Hepatic stellate cell (primary cell): ENCODE results near the gene NDUFV1.

Experiments used
- DNase-seq: peaks from one replicate; pipeline ENCODE4 v3.0.0; 2011; ENCODE audit warnings: low spot score

Gene NDUFV1

GRCh38 chr11:67640758-67641337 lies 34.1 kb downstream of the NDUFV1 start:
- no peak for DNase-seq

- no peak for DNase-seq
These were observed 34.8 kb downstream of the NDUFV1 start for GRCh38 chr11:67641338-67642172.

GRCh38 chr11:67642173-67643120 lies 35.7 kb downstream of the NDUFV1 start:
- DNase-seq = no peak

- DNase-seq = no peak
These were observed 37.3 kb downstream of the NDUFV1 start for GRCh38 chr11:67644042-67644441.

- DNase-seq = no peak
These were observed 38.0 kb downstream of the NDUFV1 start for GRCh38 chr11:67644472-67645418.

- DNase-seq = no peak
These were observed 39.1 kb downstream of the NDUFV1 start for GRCh38 chr11:67645521-67646461.

- DNase-seq = no peak
These were observed 40.0 kb downstream of the NDUFV1 start for GRCh38 chr11:67646535-67647336.

GRCh38 chr11:67647471-67647870 lies 40.7 kb downstream of the NDUFV1 start:
- DNase-seq = no peak

GRCh38 chr11:67648140-67648795 lies 41.5 kb downstream of the NDUFV1 start:
- no peak for DNase-seq

- no peak for DNase-seq
These were observed 42.3 kb downstream of the NDUFV1 start for GRCh38 chr11:67648796-67649613.

GRCh38 chr11:67649634-67650510 lies 43.1 kb downstream of the NDUFV1 start:
- no peak for DNase-seq

GRCh38 chr11:67651976-67652781 lies 45.4 kb downstream of the NDUFV1 start:
- no peak for DNase-seq

- DNase-seq = no peak
These were observed 46.5 kb downstream of the NDUFV1 start for GRCh38 chr11:67652965-67653845.

- DNase-seq = no peak
These were observed 47.5 kb downstream of the NDUFV1 start for GRCh38 chr11:67654225-67654624.

- DNase-seq = no peak
These were observed 49.7 kb downstream of the NDUFV1 start for GRCh38 chr11:67656278-67656922.
